ENCODE data around the gene NPIPB8. TPM values are rescaled to one million over a fixed set of nuclear protein-coding genes. Genes with fewer than 3 reads are reported as not detected.
A peak's percentile ranks its signal among the peaks of the same experiment; 100 is the strongest.

Gene NPIPB8
- total and polyA plus RNA-seq, 9 of the 15 experiments (the other 6 are each of a cell fraction or from before 2014, with no cell fraction given), result 0.16 TPM; not detected in 8

DNA sequence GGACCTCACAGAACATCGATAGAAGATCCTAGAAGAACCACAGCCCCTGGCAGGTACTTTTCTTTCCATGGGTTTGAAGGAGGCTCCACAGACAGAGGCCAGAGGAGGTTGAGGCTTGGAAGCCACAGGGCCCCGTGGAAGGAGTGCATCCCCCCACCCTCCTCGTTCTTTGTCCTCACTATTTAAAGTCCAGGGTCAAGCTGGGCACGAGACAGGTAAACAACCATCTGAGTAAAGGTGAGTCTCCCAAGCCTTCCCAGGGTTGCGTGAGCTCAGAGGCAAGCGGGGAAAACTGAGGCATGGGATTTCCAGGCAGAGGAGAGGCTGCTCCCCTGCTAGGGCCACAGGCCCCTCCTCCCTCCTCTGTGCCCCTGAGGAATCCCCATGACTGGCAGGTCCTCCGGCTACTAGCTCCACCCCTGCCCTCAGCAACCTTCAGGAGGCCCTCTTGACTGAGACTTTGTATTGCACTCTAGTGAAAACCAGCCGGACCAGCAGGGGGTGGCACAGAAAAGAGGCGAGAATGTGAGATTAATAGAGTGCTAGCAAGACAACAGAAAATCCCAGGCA lies 40.1 kb upstream of the NPIPB8 start:
- H4K20me1 ChIP-seq (replicated peaks; ENCODE audit: control insufficient read depth, insufficient read depth, low read length), result no peaks in the 10 kb centered on the region
- FAIRE-seq (peak; percentile 79), DNase-seq (ENCODE audit: extremely low read depth in 1 of 4, low spot score in 3 of 4) (peak; percentile 66 to 73 (median 72)), ATAC-seq (peak; percentile 82)
- ChIA-PET CTCF (ENCODE audit: low intra/inter-chr PET ratio) (no interaction called here), POLR2A (interaction anchor here (0.7 to 1.0 kb wide), 5 partner anchors 8 to 24 kb away, joined by 3 to 4 read pairs (median 3); partner anchors contain the start of gene SULT1A1)
- no peak overlapping the region for H3K4me3 ChIP-seq
- peak overlapping the region; percentile 87 for H2AFZ ChIP-seq (ENCODE audit: low read depth, low read length)
- H3K79me2 ChIP-seq (ENCODE audit: control insufficient read depth, insufficient read depth, low read length), result no peaks in the 10 kb centered on the region
- H3K4me2 ChIP-seq (ENCODE audit: insufficient read depth, low read length), result peak overlapping the region; percentile 33
- 57% methylated on average over 8 of the region's 9 CpGs for WGBS (ENCODE audit: insufficient coverage, low coverage, missing lambda C conversion rate)
- in situ Hi-C loops (cut with MboI) (no loop called here), intact Hi-C loops (cut with micrococcal nuclease) (no loop called here)
- BruUV-seq (replicated peaks), result no TSS peak
- H3K9me1 ChIP-seq (ENCODE audit: control insufficient read depth, insufficient read depth, low read length), result peaks cover 4% of the 10 kb centered on the region
- H3K9me3 ChIP-seq (replicated peaks; ENCODE audit: control insufficient read depth, insufficient read depth, low read depth, low read length), result no peaks in the 10 kb centered on the region
- H3K27ac ChIP-seq (ENCODE audit: extremely low read depth, low read depth, low read length), result peak overlapping the region; percentile 32; the same call in 2 of the 3 replicates
- no peaks in the 10 kb centered on the region for H3K36me3 ChIP-seq (ENCODE audit: control insufficient read depth, insufficient read depth, low read length)
- H3K9ac ChIP-seq (ENCODE audit: insufficient read depth in 1 of 2, low read depth in 2 of 2, low read length in 2 of 2), result peak overlapping the region in 1 of 2 experiments; percentile 89; a peak in 1 of 4 replicates
- peaks cover 11 to 22% of the 10 kb centered on the region in 2 experiments for H3K4me1 ChIP-seq (replicated peaks in 1 of 2; ENCODE audit: control insufficient read depth in 2 of 2, insufficient read depth in 2 of 2, low read length in 2 of 2)
- no peaks in the 10 kb centered on the region for H3K27me3 ChIP-seq (ENCODE audit: control insufficient read depth in 2 of 2, insufficient read depth in 2 of 2, low read length in 2 of 2)
- TF ChIP-seq, protein P1, sequence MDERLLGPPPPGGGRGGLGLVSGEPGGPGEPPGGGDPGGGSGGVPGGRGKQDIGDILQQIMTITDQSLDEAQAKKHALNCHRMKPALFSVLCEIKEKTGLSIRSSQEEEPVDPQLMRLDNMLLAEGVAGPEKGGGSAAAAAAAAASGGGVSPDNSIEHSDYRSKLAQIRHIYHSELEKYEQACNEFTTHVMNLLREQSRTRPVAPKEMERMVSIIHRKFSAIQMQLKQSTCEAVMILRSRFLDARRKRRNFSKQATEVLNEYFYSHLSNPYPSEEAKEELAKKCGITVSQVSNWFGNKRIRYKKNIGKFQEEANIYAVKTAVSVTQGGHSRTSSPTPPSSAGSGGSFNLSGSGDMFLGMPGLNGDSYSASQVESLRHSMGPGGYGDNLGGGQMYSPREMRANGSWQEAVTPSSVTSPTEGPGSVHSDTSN (CRISPR knock-in tag; IDR thresholded peaks at IDR 0.05; ENCODE audit: low read depth), result no peak
- TF ChIP-seq, protein P1 (tag; conservative IDR thresholded peaks at IDR 0.05; ENCODE audit: low read depth), result peak; percentile 75
- TF ChIP-seq RB1 (IDR thresholded peaks at IDR 0.05; ENCODE audit: low read depth), result no peak
- TF ChIP-seq, protein P2, sequence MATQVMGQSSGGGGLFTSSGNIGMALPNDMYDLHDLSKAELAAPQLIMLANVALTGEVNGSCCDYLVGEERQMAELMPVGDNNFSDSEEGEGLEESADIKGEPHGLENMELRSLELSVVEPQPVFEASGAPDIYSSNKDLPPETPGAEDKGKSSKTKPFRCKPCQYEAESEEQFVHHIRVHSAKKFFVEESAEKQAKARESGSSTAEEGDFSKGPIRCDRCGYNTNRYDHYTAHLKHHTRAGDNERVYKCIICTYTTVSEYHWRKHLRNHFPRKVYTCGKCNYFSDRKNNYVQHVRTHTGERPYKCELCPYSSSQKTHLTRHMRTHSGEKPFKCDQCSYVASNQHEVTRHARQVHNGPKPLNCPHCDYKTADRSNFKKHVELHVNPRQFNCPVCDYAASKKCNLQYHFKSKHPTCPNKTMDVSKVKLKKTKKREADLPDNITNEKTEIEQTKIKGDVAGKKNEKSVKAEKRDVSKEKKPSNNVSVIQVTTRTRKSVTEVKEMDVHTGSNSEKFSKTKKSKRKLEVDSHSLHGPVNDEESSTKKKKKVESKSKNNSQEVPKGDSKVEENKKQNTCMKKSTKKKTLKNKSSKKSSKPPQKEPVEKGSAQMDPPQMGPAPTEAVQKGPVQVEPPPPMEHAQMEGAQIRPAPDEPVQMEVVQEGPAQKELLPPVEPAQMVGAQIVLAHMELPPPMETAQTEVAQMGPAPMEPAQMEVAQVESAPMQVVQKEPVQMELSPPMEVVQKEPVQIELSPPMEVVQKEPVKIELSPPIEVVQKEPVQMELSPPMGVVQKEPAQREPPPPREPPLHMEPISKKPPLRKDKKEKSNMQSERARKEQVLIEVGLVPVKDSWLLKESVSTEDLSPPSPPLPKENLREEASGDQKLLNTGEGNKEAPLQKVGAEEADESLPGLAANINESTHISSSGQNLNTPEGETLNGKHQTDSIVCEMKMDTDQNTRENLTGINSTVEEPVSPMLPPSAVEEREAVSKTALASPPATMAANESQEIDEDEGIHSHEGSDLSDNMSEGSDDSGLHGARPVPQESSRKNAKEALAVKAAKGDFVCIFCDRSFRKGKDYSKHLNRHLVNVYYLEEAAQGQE (IDR thresholded peaks at IDR 0.05; ENCODE audit: borderline replicate concordance), result 0 out of 2 replicates have a peak, but pooled peaks have one; percentile 15
- TF ChIP-seq, protein P2 (CRISPR knock-in tag; IDR thresholded peaks at IDR 0.05; ENCODE audit: low read depth), result no peak
- TF ChIP-seq ZNF764 (CRISPR knock-in tag; IDR thresholded peaks at IDR 0.05; ENCODE audit: low read depth), result no peak
- TF ChIP-seq, protein P3, sequence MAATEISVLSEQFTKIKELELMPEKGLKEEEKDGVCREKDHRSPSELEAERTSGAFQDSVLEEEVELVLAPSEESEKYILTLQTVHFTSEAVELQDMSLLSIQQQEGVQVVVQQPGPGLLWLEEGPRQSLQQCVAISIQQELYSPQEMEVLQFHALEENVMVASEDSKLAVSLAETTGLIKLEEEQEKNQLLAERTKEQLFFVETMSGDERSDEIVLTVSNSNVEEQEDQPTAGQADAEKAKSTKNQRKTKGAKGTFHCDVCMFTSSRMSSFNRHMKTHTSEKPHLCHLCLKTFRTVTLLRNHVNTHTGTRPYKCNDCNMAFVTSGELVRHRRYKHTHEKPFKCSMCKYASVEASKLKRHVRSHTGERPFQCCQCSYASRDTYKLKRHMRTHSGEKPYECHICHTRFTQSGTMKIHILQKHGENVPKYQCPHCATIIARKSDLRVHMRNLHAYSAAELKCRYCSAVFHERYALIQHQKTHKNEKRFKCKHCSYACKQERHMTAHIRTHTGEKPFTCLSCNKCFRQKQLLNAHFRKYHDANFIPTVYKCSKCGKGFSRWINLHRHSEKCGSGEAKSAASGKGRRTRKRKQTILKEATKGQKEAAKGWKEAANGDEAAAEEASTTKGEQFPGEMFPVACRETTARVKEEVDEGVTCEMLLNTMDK (IDR thresholded peaks at IDR 0.05; ENCODE audit: borderline replicate concordance, insufficient read depth, low read depth, low read length, poor library complexity, severe bottlenecking), result peak; percentile 34
- TF ChIP-seq RAD21 (CRISPR knock-in tag; conservative IDR thresholded peaks at IDR 0.05 in 1 of 2, IDR thresholded peaks at IDR 0.05 in 1 of 2), result peak in 1 of 2 experiments; percentile 25; a peak in 1 of 4 replicates

Data from K562 (cell line).